Neural cell (in vitro differentiated cells): ENCODE data around the gene MLIP. TPM values are rescaled to one million over a fixed set of nuclear protein-coding genes. Genes with fewer than 3 reads are reported as not detected.

Experiments
- H2AFZ ChIP-seq: fragments of 200-600, 300-800 bp; sonication (generic), shearing (Covaris generic); 2 replicates; pipeline ENCODE4 v1.6.0; 2014; ENCODE audit warnings: low read depth, mild to moderate bottlenecking, antibody characterized with exemption, low read length, moderate library complexity
- H3F3A ChIP-seq: fragments of 200-600 bp; shearing (Covaris generic); 2 replicates; pipeline ENCODE4 v1.6.1; 2016; ENCODE audit warnings: mild to moderate bottlenecking, moderate library complexity, mixed read lengths, antibody characterized with exemption, low read length; ENCODE audit not compliant: insufficient read depth, poor library complexity, severe bottlenecking
- H3K27ac ChIP-seq: fragments of 200-600, 300-800 bp; sonication (generic), shearing (Covaris generic); 2 replicates; pipeline ENCODE4 v1.5.1; 2014; ENCODE audit warnings: mild to moderate bottlenecking, low read length, moderate library complexity
- H3K27me3 ChIP-seq: fragments of 300-800, 200-600 bp; sonication (generic), shearing (Covaris generic); 2 replicates; pipeline ENCODE4 v1.6.0; 2014; ENCODE audit warnings: mild to moderate bottlenecking, low read depth, low read length, moderate library complexity; ENCODE audit not compliant: insufficient read depth
- H3K36me3 ChIP-seq: fragments of 300-800, 200-600 bp; sonication (generic), shearing (Covaris generic); 2 replicates; pipeline ENCODE4 v1.5.1; 2014; ENCODE audit warnings: mild to moderate bottlenecking, antibody characterized with exemption, low read length, moderate library complexity; ENCODE audit not compliant: insufficient read depth
- H3K4me2 ChIP-seq: fragments of 300-800, 200-600 bp; sonication (generic), shearing (Covaris generic); 2 replicates; pipeline ENCODE4 v1.6.0; 2014; ENCODE audit warnings: mild to moderate bottlenecking, low read length
- H3K4me3 ChIP-seq: fragments of 300-800, 200-600 bp; sonication (generic), shearing (Covaris generic); 2 replicates; pipeline ENCODE4 v1.5.1; 2014; ENCODE audit warnings: mild to moderate bottlenecking, low read length, moderate library complexity
- H3K79me2 ChIP-seq: fragments of 200-600 bp; shearing (Covaris generic); replicated peaks from 2 replicates; pipeline ENCODE4 v1.6.0; 2014; ENCODE audit warnings: mild to moderate bottlenecking, low read length, moderate library complexity; ENCODE audit not compliant: insufficient read depth
- H3K9ac ChIP-seq: fragments of 300-800, 200-600 bp; sonication (generic), shearing (Covaris generic); 2 replicates; pipeline ENCODE4 v1.6.1; 2016; ENCODE audit warnings: mild to moderate bottlenecking, low read length, mixed read lengths
- H3K9me2 ChIP-seq: fragments of 200-600 bp; shearing (Covaris generic); 2 replicates; pipeline ENCODE4 v1.6.1; 2016; ENCODE audit warnings: mild to moderate bottlenecking, low read length, mixed read lengths; ENCODE audit not compliant: insufficient read depth
- H3K9me3 ChIP-seq: fragments of 200-600, 300-800 bp; sonication (generic), shearing (Covaris generic); 2 replicates; pipeline ENCODE4 v1.6.1; 2016; ENCODE audit warnings: mild to moderate bottlenecking, mixed run types, low read length, moderate library complexity, mixed read lengths
- H4K20me1 ChIP-seq: fragments of 200-600 bp; shearing (Covaris generic); 2 replicates; pipeline ENCODE4 v1.6.1; 2016; ENCODE audit warnings: mild to moderate bottlenecking, mixed run types; ENCODE audit not compliant: insufficient read depth
- CTCF ChIP-seq: fragments of 450-650 bp; IDR thresholded peaks from 2 replicates; pipeline ENCODE4 v1.5.1; 2014; ENCODE audit warnings: antibody characterized with exemption, mild to moderate bottlenecking, moderate library complexity; ENCODE audit not compliant: poor library complexity, severe bottlenecking
- EP300 ChIP-seq: fragments of 450-650 bp; conservative IDR thresholded peaks from 2 replicates; pipeline ENCODE4 v1.6.1; 2014; ENCODE audit warnings: antibody characterized with exemption, mild to moderate bottlenecking, moderate library complexity; ENCODE audit not compliant: poor library complexity, severe bottlenecking
- EZH2 ChIP-seq: fragments of 200-600, 300-800 bp; shearing (Covaris generic), sonication (generic); IDR thresholded peaks from 2 replicates; pipeline ENCODE4 v1.6.1; 2014; ENCODE audit warnings: antibody characterized with exemption, low read length, borderline replicate concordance, mild to moderate bottlenecking; ENCODE audit not compliant: insufficient read depth, poor library complexity, severe bottlenecking
- MXI1 ChIP-seq: fragments of 450-650 bp; conservative IDR thresholded peaks from 2 replicates; pipeline ENCODE4 v1.6.1; 2014; ENCODE audit warnings: antibody characterized with exemption, mild to moderate bottlenecking; ENCODE audit not compliant: poor library complexity, severe bottlenecking
- POLR2AphosphoS5 ChIP-seq: IDR thresholded peaks from 2 replicates; pipeline ENCODE4 v1.6.1; 2012
- RAD21 ChIP-seq: fragments of 450-650 bp; conservative IDR thresholded peaks from 2 replicates; pipeline ENCODE4 v1.6.1; 2014; ENCODE audit warnings: antibody characterized with exemption, mild to moderate bottlenecking, moderate library complexity
- REST ChIP-seq: IDR thresholded peaks from 2 replicates; pipeline ENCODE4 v1.6.1; 2012; ENCODE audit warnings: borderline replicate concordance
- SMC3 ChIP-seq: fragments of 450-650 bp; conservative IDR thresholded peaks from 2 replicates; pipeline ENCODE4 v1.6.1; 2014; ENCODE audit warnings: antibody characterized with exemption, mild to moderate bottlenecking, moderate library complexity; ENCODE audit not compliant: poor library complexity
- TAF1 ChIP-seq: IDR thresholded peaks from 2 replicates; pipeline ENCODE4 v1.6.1; 2012; ENCODE audit warnings: low read depth
- polyA plus RNA-seq: library from polyadenylated mRNA; depleted of rRNA; stranded (reverse); fragments of >200 nt; gene quantifications from 2 replicates; pipeline ENCODE4 v1.2.3, GENCODE V29; 2014

MLIP gene
- polyA plus RNA-seq, 1 donor from 2014 or later: not detected

GRCh38 chr6:54118117-54118516 is 6.9 kb downstream of the MLIP start:
- Histone ChIP-seq H3K36me3 (no peaks in the 10 kb centered on the region), H3F3A (no peaks in the 10 kb centered on the region), H3K27ac (no peak overlapping the region), H3K27me3 (no peaks in the 10 kb centered on the region), H4K20me1 (no peaks in the 10 kb centered on the region), H3K79me2 (no peaks in the 10 kb centered on the region), H3K9ac (no peak overlapping the region), H3K4me2 (no peak overlapping the region), H2AFZ (no peak overlapping the region), H3K9me2 (no peaks in the 10 kb centered on the region), H3K4me3 (no peak overlapping the region), H3K9me3 (no peaks in the 10 kb centered on the region)
- TF ChIP-seq EP300 (no peak), CTCF (no peak), TAF1 (no peak), EZH2 (no peak), RAD21 (no peak), POLR2AphosphoS5 (no peak), REST (no peak), MXI1 (no peak), SMC3 (no peak)

DNA sequence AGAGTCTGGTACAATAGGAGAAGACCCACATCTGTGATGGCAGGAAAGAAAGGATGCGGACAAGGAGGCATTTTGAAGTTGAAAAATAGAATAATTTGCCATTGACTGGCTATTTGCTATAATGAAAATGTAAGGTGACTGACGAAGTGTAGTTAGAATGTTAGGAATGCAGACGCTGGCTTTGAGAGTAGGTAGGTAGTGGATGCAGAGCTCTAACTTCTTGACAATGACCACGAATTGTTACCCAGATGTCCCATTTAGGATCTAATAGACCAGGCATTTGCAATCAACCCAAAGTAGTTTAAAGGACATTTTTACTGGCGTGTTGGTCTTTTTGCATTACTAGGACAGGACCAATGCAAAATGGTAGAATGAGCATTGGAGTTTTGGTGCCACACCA is 14.2 kb downstream of the MLIP start:
- Histone ChIP-seq H3K9me2 (no peaks in the 10 kb centered on the region), H3K27me3 (no peaks in the 10 kb centered on the region), H3K4me3 (no peak overlapping the region), H3K36me3 (no peaks in the 10 kb centered on the region), H3K27ac (no peak overlapping the region), H3K4me2 (no peak overlapping the region), H3F3A (no peaks in the 10 kb centered on the region), H3K9ac (no peak overlapping the region), H2AFZ (no peak overlapping the region), H3K79me2 (no peaks in the 10 kb centered on the region), H4K20me1 (no peaks in the 10 kb centered on the region), H3K9me3 (no peaks in the 10 kb centered on the region)
- TF ChIP-seq RAD21: no peak
- TF ChIP-seq SMC3: no peak
- no peak for TF ChIP-seq TAF1
- no peak for TF ChIP-seq MXI1
- TF ChIP-seq CTCF: no peak
- TF ChIP-seq POLR2AphosphoS5: no peak
- TF ChIP-seq EP300: no peak
- TF ChIP-seq REST: no peak
- no peak for TF ChIP-seq EZH2
